Measurements from ENCODE around the gene PAPSS1. TPM values are rescaled to one million over a fixed set of nuclear protein-coding genes. Genes with fewer than 3 reads are reported as not detected.

Gene PAPSS1
- polyA plus RNA-seq, 1 of the 3 experiments (the other 2 are of a cell fraction) = 70.1 TPM

DNA sequence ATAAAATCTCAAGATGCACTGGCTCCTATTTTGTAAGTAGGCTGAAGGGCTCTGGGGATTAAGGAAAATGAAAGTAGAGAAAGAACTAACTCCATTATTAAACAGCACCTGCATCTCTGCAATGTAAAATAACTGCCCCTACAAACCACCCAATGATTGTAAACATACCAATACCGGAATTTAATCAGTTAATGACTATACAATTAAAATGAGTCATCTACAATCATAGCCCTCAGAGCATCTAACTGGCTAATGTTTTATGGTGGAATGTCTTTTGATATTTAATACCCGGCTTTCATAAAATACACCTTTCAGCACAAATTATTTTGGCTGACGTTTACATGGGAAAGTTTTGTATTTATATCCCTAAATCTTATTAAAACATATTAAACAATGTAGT is 142.3 kb downstream of the PAPSS1 start:
- Histone ChIP-seq H3K9me2 (no peaks in the 10 kb centered on the region), H3K4me3 (ENCODE audit: low read depth in 2 of 2, low read length in 1 of 2) (no peak overlapping the region), H3K79me2 (ENCODE audit: insufficient read depth) (no peaks in the 10 kb centered on the region), H3F3A (replicated peaks; ENCODE audit: insufficient read depth) (no peaks in the 10 kb centered on the region), H3K27ac (ENCODE audit: low read depth in 2 of 2, low read length in 1 of 2) (no peak overlapping the region), H2AFZ (ENCODE audit: low read depth) (no peak overlapping the region), H3K9ac (no peak overlapping the region), H3K27me3 (ENCODE audit: insufficient read depth) (no peaks in the 10 kb centered on the region), H3K9me3 (no peaks in the 10 kb centered on the region), H3K4me1 (ENCODE audit: control insufficient read depth in 1 of 2, insufficient read depth in 2 of 2, low read depth in 1 of 2, low read length in 1 of 2) (no peaks in the 10 kb centered on the region; a peak in 1 of 4 replicates), H3K36me3 (replicated peaks in 1 of 2; ENCODE audit: control insufficient read depth in 1 of 2, insufficient read depth in 2 of 2, low read length in 1 of 2) (no peaks in the 10 kb centered on the region), H4K20me1 (ENCODE audit: insufficient read depth) (no peaks in the 10 kb centered on the region), H3K4me2 (no peak overlapping the region)
- CTCF ChIA-PET = interaction anchor here (1.0 kb wide), 1 partner anchor 374 kb away, joined by 3 read pairs; no protein-coding TSS in a partner anchor
- POLR2A ChIA-PET = no interaction called here
- no peak for TF ChIP-seq TCF12 (IDR thresholded peaks at IDR 0.05)
- no peak for TF ChIP-seq CHD2 (IDR thresholded peaks at IDR 0.05; ENCODE audit: low read length, partially characterized antibody)
- TF ChIP-seq RAD21 (IDR thresholded peaks at IDR 0.05; ENCODE audit: low read length) = no peak
- no peak for TF ChIP-seq RXRA (IDR thresholded peaks at IDR 0.05; ENCODE audit: borderline replicate concordance, low read depth)
- TF ChIP-seq FOSL2 (IDR thresholded peaks at IDR 0.05; ENCODE audit: borderline replicate concordance, low read depth) = no peak
- no peak for TF ChIP-seq CTCF (IDR thresholded peaks at IDR 0.05)
- no peak for TF ChIP-seq POLR2AphosphoS5 (IDR thresholded peaks at IDR 0.05; ENCODE audit: low read depth, low read length)
- TF ChIP-seq FOXM1 (IDR thresholded peaks at IDR 0.05; ENCODE audit: low read depth) = no peak
- TF ChIP-seq SIN3A (IDR thresholded peaks at IDR 0.05; ENCODE audit: borderline replicate concordance, low read depth, low read length) = no peak
- no peak for DNase-seq
- 52% methylated on average over 3 of the region's 3 CpGs for WGBS (ENCODE audit: low lambda C conversion rate)

DNA sequence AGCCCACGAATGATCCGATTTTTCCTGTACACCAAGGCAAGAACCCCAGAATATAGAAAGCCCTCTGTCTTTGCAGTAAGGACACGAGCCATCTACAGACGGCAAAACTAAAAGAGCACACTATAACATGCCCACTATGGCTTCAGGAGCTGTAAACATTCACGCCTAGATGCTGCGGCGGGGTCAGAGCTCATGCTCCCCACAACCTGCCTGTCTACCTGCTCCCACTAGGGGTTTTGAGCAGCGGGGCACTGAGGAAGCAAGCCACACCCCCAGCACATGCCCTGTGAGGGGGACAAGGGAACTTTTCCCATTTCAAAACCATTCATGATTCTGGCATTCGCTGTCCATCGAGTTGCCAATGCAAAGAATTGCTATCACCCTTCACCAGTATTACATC is 144.8 kb downstream of the PAPSS1 start:
- Histone ChIP-seq H3K36me3 (replicated peaks in 1 of 2; ENCODE audit: control insufficient read depth in 1 of 2, insufficient read depth in 2 of 2, low read length in 1 of 2) (no peaks in the 10 kb centered on the region), H3K9ac (no peak overlapping the region)
- 75% methylated on average over 10 of the region's 10 CpGs for WGBS (ENCODE audit: low lambda C conversion rate)

More for the DNA sequence above, 144.8 kb downstream of the PAPSS1 start:
- H3K4me2 ChIP-seq = no peak overlapping the region
- no peak overlapping the region for H3K27ac ChIP-seq (ENCODE audit: low read depth in 2 of 2, low read length in 1 of 2)
- ChIA-PET CTCF (no interaction called here), POLR2A (no interaction called here)
- no peaks in the 10 kb centered on the region; a peak in 1 of 4 replicates for H3K4me1 ChIP-seq (ENCODE audit: control insufficient read depth in 1 of 2, insufficient read depth in 2 of 2, low read depth in 1 of 2, low read length in 1 of 2)
- no peak for DNase-seq
- no peaks in the 10 kb centered on the region for H3K27me3 ChIP-seq (ENCODE audit: insufficient read depth)
- no peaks in the 10 kb centered on the region for H4K20me1 ChIP-seq (ENCODE audit: insufficient read depth)
- TF ChIP-seq YY1 (IDR thresholded peaks at IDR 0.05; ENCODE audit: low read depth) (no peak), MXI1 (IDR thresholded peaks at IDR 0.05; ENCODE audit: low read depth, low read length) (no peak), RFX5 (IDR thresholded peaks at IDR 0.05; ENCODE audit: low read length) (no peak), IRF3 (IDR thresholded peaks at IDR 0.05; ENCODE audit: low read depth, low read length) (no peak), PBX3 (IDR thresholded peaks at IDR 0.05) (no peak), FOSL2 (IDR thresholded peaks at IDR 0.05; ENCODE audit: borderline replicate concordance, low read depth) (no peak), SMC3 (IDR thresholded peaks at IDR 0.05; ENCODE audit: low read depth, low read length) (no peak), NFIC (IDR thresholded peaks at IDR 0.05; ENCODE audit: borderline replicate concordance) (no peak), RAD21 (IDR thresholded peaks at IDR 0.05; ENCODE audit: low read length) (no peak), POLR2AphosphoS5 (IDR thresholded peaks at IDR 0.05; ENCODE audit: low read depth, low read length) (no peak), RXRA (IDR thresholded peaks at IDR 0.05; ENCODE audit: borderline replicate concordance, low read depth) (no peak), TAF1 (IDR thresholded peaks at IDR 0.05; ENCODE audit: borderline replicate concordance, low read depth, low read length) (no peak), USF1 (IDR thresholded peaks at IDR 0.05; ENCODE audit: borderline replicate concordance, low read depth) (no peak), MEF2A (IDR thresholded peaks at IDR 0.05; ENCODE audit: borderline replicate concordance, low read depth) (no peak), TCF12 (IDR thresholded peaks at IDR 0.05) (no peak)
- TF ChIP-seq, protein P1, sequence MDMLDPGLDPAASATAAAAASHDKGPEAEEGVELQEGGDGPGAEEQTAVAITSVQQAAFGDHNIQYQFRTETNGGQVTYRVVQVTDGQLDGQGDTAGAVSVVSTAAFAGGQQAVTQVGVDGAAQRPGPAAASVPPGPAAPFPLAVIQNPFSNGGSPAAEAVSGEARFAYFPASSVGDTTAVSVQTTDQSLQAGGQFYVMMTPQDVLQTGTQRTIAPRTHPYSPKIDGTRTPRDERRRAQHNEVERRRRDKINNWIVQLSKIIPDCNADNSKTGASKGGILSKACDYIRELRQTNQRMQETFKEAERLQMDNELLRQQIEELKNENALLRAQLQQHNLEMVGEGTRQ (IDR thresholded peaks at IDR 0.05; ENCODE audit: borderline replicate concordance, low read depth, low read length) = no peak
- H3F3A ChIP-seq (replicated peaks; ENCODE audit: insufficient read depth) = no peaks in the 10 kb centered on the region
- H3K4me3 ChIP-seq (ENCODE audit: low read depth in 2 of 2, low read length in 1 of 2) = no peak overlapping the region
- H3K9me2 ChIP-seq = no peaks in the 10 kb centered on the region
- no peak overlapping the region for H2AFZ ChIP-seq (ENCODE audit: low read depth)
- H3K9me3 ChIP-seq = no peaks in the 10 kb centered on the region
- H3K79me2 ChIP-seq (ENCODE audit: insufficient read depth) = no peaks in the 10 kb centered on the region

Data from SK-N-SH (cell line).